GM19193 (cell line): Measurements from ENCODE around the gene RIPK3.

Experiments used
- POLR2A ChIP-seq: IDR thresholded peaks from 4 replicates; pipeline ENCODE4 v1.6.1; 2011; ENCODE audit not compliant: insufficient read depth, insufficient read length; ENCODE audit errors: extremely low read depth

The RIPK3 gene

DNA sequence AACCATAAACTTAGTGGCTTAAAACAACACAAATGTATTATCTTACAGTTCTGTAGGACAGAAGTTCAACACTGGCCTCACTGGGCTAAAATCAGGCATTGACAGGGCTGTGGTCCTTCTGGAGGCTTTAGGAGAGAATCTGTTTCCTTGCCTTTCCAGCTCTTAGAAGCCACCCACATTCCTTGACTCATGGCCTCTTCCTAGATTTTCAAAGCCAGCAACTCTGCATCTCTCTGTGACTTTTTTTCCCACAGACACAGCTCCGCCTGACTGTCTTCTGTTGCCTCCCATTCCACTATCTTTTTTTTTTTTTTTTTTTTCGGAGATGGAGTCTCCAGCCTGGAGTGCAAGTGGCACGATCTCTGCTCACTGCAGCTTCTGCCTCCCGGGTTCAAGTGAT, 16.4 kb upstream of the RIPK3 start:
- TF ChIP-seq POLR2A: no peak

DNA sequence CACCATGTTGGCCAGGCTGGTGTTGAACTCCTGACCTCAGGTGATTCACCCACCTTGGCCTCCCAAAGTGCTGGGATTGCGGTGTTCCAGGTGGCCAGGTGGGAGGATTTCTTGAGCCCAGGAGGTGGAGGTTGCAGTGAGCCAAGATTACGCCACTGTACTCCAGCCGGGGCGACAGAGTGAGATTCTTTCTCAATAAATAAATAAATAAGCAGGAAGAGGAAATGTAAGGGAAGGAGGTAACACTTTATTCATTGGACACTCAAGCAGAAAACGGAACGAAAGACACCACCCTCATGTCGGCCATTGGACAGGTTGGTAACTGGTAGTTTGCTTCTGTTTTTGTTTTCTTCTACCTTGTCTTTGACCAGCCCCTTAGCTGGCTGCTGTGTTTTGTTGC, 15.2 kb upstream of the RIPK3 start:
- TF ChIP-seq POLR2A: no peak

DNA sequence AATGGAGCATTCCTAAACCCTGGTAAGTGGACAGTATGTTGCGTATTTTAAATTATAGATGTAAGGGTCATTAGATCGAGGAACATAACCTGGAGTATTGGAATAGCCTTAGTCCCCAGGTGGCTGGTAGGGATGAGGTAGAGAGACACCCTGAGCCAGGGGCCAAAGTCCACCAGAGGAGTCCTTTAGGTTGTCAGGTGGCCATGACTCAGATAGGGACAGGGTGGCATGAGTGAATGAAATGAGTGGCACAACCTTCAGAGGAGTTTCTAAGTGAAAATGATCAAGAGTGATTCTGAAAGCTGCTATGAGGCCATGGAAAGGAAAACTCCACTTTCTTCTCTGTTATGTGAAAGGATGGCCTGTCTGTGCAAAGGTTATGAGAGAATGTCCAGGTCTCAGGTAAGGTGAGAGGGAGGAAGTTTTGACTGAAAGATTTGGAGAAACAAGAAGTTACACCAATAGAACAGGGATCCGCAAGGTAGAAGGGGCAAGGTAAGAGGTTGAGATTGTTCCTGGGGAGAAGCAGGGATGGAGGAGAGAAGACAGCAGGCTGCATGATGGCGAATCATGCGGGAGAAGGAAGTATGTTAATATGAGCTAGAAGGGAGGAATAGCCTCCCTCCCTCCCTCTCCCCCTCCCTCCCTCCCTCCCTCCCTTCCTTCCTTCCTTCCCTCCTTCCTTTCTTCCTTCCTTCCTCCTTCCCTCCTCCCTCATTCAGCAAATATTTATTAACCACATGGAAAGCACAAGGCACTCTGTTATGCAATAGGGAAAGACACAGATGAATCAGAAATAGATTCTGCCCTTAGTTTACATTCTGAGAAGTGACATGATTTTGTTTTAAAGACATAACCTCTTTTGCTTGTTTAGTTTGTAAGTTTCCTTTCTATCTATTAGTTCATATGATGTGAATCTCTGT, 14.0 kb upstream of the RIPK3 start:
- no peak for TF ChIP-seq POLR2A

DNA sequence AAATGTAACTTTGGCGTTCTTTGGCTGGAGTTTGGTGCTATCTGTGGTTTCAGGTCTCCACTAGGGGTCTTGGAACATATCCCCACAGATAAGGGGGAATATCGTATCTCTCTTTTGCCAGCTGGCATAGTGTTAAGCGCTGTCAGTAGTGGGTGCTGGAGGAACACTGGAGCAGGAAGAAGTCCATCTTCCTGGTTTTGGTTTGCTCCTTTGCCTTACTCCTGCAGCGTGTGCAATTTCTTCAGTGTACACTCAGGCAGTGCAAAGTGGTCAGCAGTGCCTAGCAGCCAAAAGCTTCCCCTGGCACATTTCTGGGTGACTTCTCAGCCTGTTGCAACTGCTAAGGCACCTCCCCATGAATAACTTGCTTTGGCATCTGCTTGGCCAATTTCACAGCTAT, 11.7 kb upstream of the RIPK3 start:
- TF ChIP-seq POLR2A: no peak

DNA sequence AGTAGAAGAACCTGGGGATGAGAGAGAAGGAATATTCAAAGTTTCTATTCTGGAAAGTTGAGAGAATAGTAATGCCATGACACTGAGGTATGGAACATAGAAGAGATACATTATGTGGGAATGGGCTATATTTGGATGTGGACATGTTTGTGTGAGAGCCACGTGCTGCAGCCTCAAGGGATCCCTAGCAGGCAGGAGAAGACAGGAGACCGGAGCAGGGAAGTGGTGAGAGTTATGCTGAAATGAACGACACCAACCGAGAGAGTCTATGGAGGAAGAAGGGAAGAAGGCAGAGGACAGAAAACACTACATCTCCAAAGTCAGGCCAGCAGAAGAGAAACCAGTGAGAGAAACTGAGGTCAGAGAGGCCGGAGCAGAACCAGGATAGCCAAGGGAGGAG, 10.0 kb upstream of the RIPK3 start:
- no peak for TF ChIP-seq POLR2A

DNA sequence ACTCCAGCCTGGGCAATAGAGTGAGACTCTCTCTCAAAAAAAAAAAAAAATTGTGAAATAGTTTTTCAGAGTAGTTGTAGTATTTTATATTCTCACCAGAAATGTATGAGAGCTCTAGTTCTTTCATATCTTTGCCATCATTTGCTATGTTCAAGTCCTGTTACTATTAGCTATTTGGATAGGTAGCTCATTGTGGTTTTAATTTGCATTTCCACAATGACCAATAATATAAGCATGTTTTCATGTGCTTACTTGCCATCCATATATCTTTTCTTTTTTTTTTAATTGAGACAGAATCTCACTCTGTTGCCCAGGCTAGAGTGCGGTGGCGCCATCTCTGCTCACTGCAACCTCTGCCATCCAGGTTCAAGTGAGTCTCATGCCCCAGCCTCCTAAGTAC, 8.4 kb upstream of the RIPK3 start:
- no peak for TF ChIP-seq POLR2A

DNA sequence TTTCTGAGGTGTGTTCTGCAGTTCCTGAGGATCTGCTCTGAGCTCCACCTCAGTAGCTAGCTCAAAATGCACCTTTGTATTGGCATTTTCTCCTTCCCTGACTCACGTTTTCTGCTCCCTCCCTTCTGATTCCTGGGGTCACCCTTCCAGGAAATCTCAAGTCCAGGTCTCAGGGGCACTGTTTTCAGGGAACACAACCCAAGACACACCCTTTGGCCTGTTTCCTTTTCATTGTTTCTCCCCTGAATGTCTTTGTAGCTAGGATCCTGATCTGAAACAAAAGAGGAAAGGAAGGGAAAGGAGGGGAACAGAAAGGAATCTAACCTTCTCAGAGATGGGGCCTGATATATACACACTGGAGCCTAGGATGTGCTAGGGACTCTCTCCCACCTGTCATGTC, 7.3 kb upstream of the RIPK3 start:
- TF ChIP-seq POLR2A: no peak

DNA sequence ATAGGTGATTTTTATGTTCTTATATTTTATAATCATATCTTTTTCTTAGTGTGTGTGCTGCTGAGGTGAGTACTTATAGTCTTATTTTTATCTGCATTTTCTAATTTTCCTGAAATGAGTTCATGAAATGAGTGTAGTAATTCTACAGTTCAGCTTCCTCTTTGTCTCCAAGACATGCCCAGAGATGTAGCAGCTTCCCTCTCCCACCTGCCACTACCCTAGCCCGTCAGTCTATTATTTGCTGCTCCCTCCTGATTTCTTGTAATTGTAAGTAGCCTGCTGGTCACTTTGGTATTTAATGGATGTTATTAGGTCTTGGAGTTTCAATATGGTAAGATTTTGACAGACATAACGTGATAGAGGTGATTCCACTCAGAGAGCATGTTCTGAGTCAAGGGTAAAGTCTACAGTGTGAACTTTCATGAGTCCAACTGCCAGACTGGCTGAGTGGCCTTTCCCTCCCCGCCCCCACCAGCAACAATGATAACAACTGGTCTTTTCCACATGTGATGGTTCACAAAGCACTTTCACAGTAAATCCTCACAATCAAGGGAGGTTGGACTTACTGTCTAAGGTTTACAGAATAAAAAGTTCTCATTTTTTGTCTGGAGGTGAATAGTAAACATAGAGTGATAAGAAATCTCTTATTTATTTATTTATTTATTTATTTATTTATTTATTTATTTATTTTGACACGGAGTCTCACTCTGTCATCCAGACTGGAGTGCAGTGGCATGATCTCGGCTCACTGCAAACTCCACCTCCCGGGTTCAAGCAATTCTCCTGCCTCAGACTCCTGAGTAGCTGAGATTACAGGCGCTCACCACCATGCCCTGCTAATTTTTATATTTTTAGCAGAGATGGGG, 4.2 kb upstream of the RIPK3 start:
- TF ChIP-seq POLR2A: no peak

DNA sequence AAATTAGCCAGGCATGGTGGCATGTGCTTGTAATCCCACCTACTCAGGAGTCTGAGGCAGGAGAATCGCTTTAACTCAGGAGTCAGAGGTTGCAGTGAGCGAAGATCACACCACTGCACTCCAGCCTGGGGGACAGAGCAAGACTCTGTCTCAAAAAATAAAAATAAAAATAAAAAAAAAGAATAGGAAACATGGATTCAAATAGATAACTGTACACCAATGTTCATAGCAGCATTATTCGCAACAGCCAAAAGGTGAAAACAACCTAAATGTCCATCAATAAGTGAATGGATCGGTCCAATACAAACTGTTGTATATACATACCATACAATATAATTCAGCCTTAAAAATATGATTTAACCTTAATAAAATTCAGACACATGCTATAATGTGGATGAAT, 3.1 kb upstream of the RIPK3 start:
- no peak for TF ChIP-seq POLR2A

DNA sequence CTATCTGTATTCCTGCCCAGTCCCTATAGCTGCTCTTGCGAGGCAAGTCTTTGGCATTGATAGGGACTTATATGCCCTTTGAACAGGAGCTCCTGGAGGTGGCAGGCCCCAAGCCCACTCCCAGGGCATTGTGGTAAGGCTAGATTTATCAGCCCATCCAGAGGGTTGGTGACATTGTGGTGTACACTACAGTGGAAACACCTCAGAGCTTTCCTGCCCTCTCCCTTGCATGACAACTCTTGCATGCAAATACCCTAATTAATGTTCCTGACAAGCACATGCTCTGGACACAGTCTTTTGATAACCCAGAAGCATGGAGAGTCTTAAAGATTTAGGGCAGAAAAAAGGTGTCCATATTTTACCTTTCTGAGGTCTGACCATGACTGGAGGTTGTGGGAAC, 815 bp upstream of the RIPK3 start:
- TF ChIP-seq POLR2A: no peak

DNA sequence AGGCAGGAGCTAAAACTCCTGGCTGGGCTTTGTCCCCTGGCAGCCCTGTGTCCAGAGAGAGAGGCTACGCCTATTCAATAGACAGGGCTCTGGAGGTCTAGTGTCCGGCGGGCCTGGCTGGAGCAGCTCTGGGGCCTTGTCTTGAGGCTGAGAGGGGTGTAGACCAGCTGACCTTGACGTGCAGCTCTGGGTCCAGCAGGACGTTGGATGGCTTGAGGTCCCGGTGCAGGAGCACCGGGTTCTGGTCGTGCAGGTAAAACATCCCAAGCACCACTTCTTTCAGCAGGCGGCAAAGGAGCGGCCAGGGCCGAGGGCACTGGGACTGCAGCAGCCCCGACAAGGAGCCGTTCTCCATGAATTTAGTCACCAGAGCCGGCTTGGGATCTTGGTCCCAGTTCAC, 948 bp downstream of the RIPK3 start:
- TF ChIP-seq POLR2A: no peak

DNA sequence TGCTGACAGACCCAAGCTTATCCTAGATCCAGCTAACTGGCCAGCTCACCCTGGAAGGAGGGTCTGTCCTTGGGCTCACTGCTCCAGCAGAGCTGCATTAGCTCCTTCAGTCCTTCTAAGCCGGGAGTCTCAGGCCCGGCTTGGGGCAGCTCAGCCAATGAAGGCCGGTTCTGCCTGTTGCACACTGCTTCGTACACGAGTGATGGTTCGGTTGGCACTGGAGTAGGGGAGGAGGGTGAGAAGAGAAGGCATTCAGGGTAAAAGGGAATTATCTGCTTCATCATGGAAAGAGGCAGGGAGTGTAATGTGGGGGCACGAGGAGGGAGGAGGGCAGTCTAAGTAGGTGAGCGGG, 2.0 kb downstream of the RIPK3 start:
- no peak for TF ChIP-seq POLR2A

DNA sequence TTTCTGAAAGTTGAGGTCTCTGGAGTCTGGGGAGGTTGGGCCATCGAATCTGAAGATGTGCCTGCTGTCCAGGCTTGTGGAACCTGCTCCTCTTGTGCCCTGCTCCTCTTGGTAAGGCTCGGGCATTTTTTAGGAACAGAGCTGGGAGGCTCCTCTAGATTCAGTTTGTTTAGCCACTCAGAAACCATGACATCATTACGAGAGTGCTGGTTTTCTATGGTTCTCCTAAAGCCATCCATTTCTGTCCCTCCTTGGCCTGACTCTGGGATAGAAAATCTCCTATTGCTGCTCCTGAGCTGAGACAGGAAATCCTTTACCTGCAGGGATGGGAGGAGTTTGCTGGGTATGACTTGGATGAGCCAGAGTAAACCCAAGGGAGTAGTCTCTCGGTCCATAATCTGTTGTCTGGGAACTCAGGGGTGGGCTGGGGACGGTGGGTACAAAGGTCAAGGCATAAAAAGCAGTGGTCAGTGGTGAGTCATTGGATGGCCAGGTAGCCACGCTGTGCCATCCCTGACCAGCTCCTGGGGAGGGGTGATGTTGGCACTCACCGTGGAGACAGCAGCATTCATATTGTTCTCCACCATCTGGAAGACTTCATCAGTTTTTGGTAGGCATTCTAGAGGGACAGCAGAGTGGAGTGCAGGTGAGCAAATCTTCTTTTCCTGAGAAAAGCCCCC, 2.5 kb downstream of the RIPK3 start:
- TF ChIP-seq POLR2A: no peak

DNA sequence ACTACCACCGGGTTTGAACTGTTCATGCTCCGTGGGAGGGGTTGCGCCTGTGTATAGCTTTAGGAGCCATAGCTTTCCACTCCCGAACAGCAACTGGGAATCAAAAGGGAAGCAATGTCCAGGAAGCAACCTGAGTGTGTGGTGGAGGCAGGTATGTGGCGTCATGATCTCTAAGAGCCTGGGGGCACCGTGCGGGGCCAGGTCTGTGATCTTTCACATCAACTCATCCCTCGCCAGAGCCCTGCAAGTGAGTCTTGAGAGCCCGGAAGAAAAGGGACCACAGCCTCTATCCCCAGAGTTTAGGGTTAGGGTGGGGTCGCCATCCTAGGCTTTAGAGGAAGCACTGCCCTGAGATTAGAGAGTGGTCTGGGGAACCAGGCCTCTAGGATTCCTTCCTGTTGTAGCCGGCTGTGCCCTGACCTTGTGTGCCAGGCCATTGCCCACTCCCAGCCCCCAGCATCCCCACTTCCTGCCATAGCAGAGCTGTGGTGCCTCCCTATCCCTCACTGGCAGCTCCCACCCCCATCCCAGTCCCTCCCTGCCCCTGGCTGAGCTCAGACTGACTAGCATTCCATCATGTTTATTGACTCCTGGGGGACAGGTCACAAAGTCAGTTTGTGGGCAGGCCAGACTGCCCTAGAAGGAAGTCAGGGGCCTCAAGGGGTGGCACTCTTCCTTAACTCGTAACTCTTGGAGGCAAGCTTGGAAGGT, 4.2 kb downstream of the RIPK3 start:
- no peak for TF ChIP-seq POLR2A
